Keratinocyte (primary cell): ENCODE measurements around the gene DNAI2. TPM values are rescaled to one million over a fixed set of nuclear protein-coding genes. Genes with fewer than 3 reads are reported as not detected.

ENCODE experiments used
- DNase-seq: peaks from one replicate; pipeline ENCODE4 v3.0.0-alpha.2; 2011; ENCODE audit warnings: low read depth, missing footprints, low spot score
- FAIRE-seq: peaks from 2 replicates; lab custom pipeline; 2011; peaks lifted over from hg19 to GRCh38; lab: Jason Lieb, UNC
- H2AFZ ChIP-seq: 2 replicates; pipeline ENCODE4 v1.6.0; 2012; ENCODE audit warnings: low read length, control low read depth, inconsistent platforms; ENCODE audit not compliant: control insufficient read depth
- H3K27ac ChIP-seq: 2 replicates; pipeline ENCODE4 v1.5.1; 2011; ENCODE audit warnings: low read length; ENCODE audit not compliant: control insufficient read depth, insufficient read depth
- H3K27me3 ChIP-seq: 3 replicates; pipeline ENCODE4 v1.6.0; 2011; ENCODE audit warnings: low read length; ENCODE audit not compliant: control insufficient read depth, insufficient read depth; ENCODE audit errors: extremely low read depth
- H3K36me3 ChIP-seq, 2 experiments: 2 replicates in 1 of 2; 3 replicates in 1 of 2; pipeline ENCODE4 v1.5.1; 2011; ENCODE audit warnings: low read length in 2 of 2, mild to moderate bottlenecking in 1 of 2; ENCODE audit not compliant: control insufficient read depth in 2 of 2, insufficient read depth in 2 of 2; ENCODE audit errors: extremely low read depth in 1 of 2
- H3K4me1 ChIP-seq: 3 replicates; pipeline ENCODE4 v1.5.1; 2011; ENCODE audit warnings: low read length; ENCODE audit not compliant: control insufficient read depth, insufficient read depth; ENCODE audit errors: extremely low read depth
- H3K4me2 ChIP-seq: 3 replicates; pipeline ENCODE4 v1.6.0; 2011; ENCODE audit warnings: low read depth, low read length; ENCODE audit not compliant: control insufficient read depth, insufficient read depth; ENCODE audit errors: extremely low read depth
- H3K4me3 ChIP-seq, 3 experiments: fragments of 200-600 bp in 1 of 3; sonication (generic) in 1 of 3; 2 replicates in 2 of 3; 3 replicates in 1 of 3; pipeline ENCODE4 v1.5.1; 2011 to 2016; ENCODE audit warnings: low read length in 3 of 3, mild to moderate bottlenecking in 3 of 3, control low read depth in 2 of 3, inconsistent platforms in 1 of 3, low read depth in 1 of 3, mixed read lengths in 1 of 3, mixed run types in 1 of 3, moderate library complexity in 1 of 3; ENCODE audit not compliant: control insufficient read depth in 2 of 3, insufficient read depth in 2 of 3; ENCODE audit errors: extremely low read depth in 1 of 3
- H3K79me2 ChIP-seq: 2 replicates; pipeline ENCODE4 v1.6.0; 2012; ENCODE audit warnings: low read length; ENCODE audit not compliant: control insufficient read depth, insufficient read depth
- H3K9ac ChIP-seq: 3 replicates; pipeline ENCODE4 v1.6.0; 2011; ENCODE audit warnings: low read length; ENCODE audit not compliant: control insufficient read depth, insufficient read depth; ENCODE audit errors: extremely low read depth
- H3K9me1 ChIP-seq: 3 replicates; pipeline ENCODE4 v1.6.0; 2011; ENCODE audit warnings: low read length; ENCODE audit not compliant: control insufficient read depth, insufficient read depth; ENCODE audit errors: extremely low read depth
- H3K9me3 ChIP-seq: 2 replicates; pipeline ENCODE4 v1.5.1; 2012; ENCODE audit warnings: low read depth, low read length; ENCODE audit not compliant: control insufficient read depth
- H4K20me1 ChIP-seq: 3 replicates; pipeline ENCODE4 v1.6.0; 2011; ENCODE audit warnings: low read length; ENCODE audit not compliant: control insufficient read depth, insufficient read depth; ENCODE audit errors: extremely low read depth
- CTCF ChIP-seq, 3 experiments: IDR thresholded peaks in 1 of 3; conservative IDR thresholded peaks in 1 of 3; optimal IDR thresholded peaks in 1 of 3; 2 replicates in 2 of 3; 3 replicates in 1 of 3; pipeline versions ENCODE3 to v1.5.1; 2011; ENCODE audit warnings: low read length in 3 of 3, mild to moderate bottlenecking in 3 of 3, moderate library complexity in 2 of 3, control low read depth in 1 of 3, inconsistent platforms in 1 of 3; ENCODE audit not compliant: insufficient read depth in 2 of 3; ENCODE audit errors: extremely low read depth in 1 of 3
- EZH2 ChIP-seq: IDR thresholded peaks from one replicate; pipeline ENCODE4 v1.6.1; 2012; ENCODE audit warnings: inconsistent platforms, mild to moderate bottlenecking, low read length, moderate library complexity
- dilution Hi-C: fragments of 300-500 bp; cut with MboI; formaldehyde crosslinking; loops from one replicate; pipeline ENCODE4 v1.7.0; 2020; ENCODE audit warnings: low sequenced_read_pairs; ENCODE audit not compliant: extremely low pct_ligation_motif_present
- polyA plus RNA-seq, 5 experiments: library from polyadenylated mRNA; depleted of rRNA in 3 of 5; stranded (reverse) in 3 of 5; stranded (forward) in 1 of 5; unstranded in 1 of 5; fragments of >200 nt; gene quantifications; 1 replicate in 1 of 5; 2 replicates in 3 of 5; 3 replicates in 1 of 5; pipeline versions ENCODE4 v1.2.1 to v1.2.3, GENCODE V29; 2011 to 2012; ENCODE audit warnings: missing spikeins in 2 of 5, low read depth in 1 of 5, low replicate concordance in 1 of 5

Gene DNAI2
- polyA plus RNA-seq, 1 donor (not counting 4 experiments of a cell fraction or from before 2014, with no cell fraction given): not detected

- FAIRE-seq: no peak
- no peak overlapping the region for H3K9ac ChIP-seq
These were observed 84.7 kb downstream of the DNAI2 start for GRCh38 chr17:74358697-74359096.

DNA sequence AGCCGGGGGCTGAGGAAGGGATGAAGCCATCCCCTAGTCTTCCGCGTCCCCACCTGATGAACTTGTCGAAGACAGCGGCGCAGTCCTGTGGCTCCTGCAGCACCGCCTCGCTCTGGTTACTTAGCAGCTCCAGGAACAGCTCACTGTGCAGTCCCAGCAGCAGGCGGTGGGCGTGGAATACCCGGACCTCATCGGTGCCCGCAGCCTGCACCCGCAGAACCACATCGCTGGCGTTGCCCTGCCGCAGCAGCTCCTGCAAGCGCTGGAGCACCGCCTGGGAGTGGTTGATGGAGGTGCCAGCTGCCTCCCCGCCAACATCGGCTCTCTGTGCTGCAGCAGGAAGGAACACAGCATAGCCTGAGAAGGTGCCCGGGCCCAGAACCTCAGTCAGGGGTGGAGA, 85.9 kb downstream of the DNAI2 start:
- H3K9ac ChIP-seq: no peak overlapping the region
- no peaks in the 10 kb centered on the region for H3K9me1 ChIP-seq
- H3K79me2 ChIP-seq: no peaks in the 10 kb centered on the region
- H2AFZ ChIP-seq: no peak overlapping the region
- no peak overlapping the region for H3K4me3 ChIP-seq
- TF ChIP-seq EZH2 (no peak), CTCF (optimal IDR thresholded peaks at IDR 0.05 in 1 of 3, IDR thresholded peaks at IDR 0.05 in 1 of 3, conservative IDR thresholded peaks at IDR 0.05 in 1 of 3; ENCODE audit: extremely low read depth in 1 of 3, insufficient read depth in 2 of 3, low read length in 3 of 3) (no peak)
- dilution Hi-C loops: no loop called here
- no peaks in the 10 kb centered on the region for H3K4me1 ChIP-seq
- H4K20me1 ChIP-seq: no peaks in the 10 kb centered on the region
- no peaks in the 10 kb centered on the region for H3K9me3 ChIP-seq
- H3K4me2 ChIP-seq: no peak overlapping the region
- no peak overlapping the region for H3K27ac ChIP-seq
- peaks cover 74% of the 10 kb centered on the region for H3K27me3 ChIP-seq
- no peaks in the 10 kb centered on the region for H3K36me3 ChIP-seq
- FAIRE-seq (no peak), DNase-seq (no peak)

More at GRCh38 chr17:74358697-74359096, 84.7 kb downstream of the DNAI2 start:
- Histone ChIP-seq H2AFZ (no peak overlapping the region), H3K4me2 (no peak overlapping the region), H3K27me3 (peaks cover 87% of the 10 kb centered on the region), H3K4me3 (no peak overlapping the region), H3K27ac (no peak overlapping the region), H4K20me1 (no peaks in the 10 kb centered on the region), H3K9me1 (no peaks in the 10 kb centered on the region), H3K9me3 (no peaks in the 10 kb centered on the region), H3K4me1 (no peaks in the 10 kb centered on the region), H3K79me2 (no peaks in the 10 kb centered on the region), H3K36me3 (no peaks in the 10 kb centered on the region)
- DNase-seq: no peak
- TF ChIP-seq CTCF (optimal IDR thresholded peaks at IDR 0.05 in 1 of 3, IDR thresholded peaks at IDR 0.05 in 1 of 3, conservative IDR thresholded peaks at IDR 0.05 in 1 of 3; ENCODE audit: extremely low read depth in 1 of 3, insufficient read depth in 2 of 3, low read length in 3 of 3): no peak
- no peak for TF ChIP-seq EZH2
- dilution Hi-C loops: no loop called here
